NCI-H2107 (cell line): ENCODE data around the gene POU3F2.
A peak's percentile ranks its signal among the peaks of the same experiment; 100 is the strongest.

ENCODE experiments used
- DNase-seq: peaks from one replicate; lab custom pipeline; 2025; lab: John Stamatoyannopoulos, UW

The POU3F2 gene

GRCh38 chr6:98844244-98845210 lies 10.2 kb downstream of the POU3F2 start:
- no peak for DNase-seq

GRCh38 chr6:98845211-98846020 lies 11.0 kb downstream of the POU3F2 start:
- peak; percentile 84 for DNase-seq

- no peak for DNase-seq
These were observed 11.6 kb downstream of the POU3F2 start for GRCh38 chr6:98846021-98846380.

- DNase-seq: no peak
These were observed 13.0 kb downstream of the POU3F2 start for GRCh38 chr6:98847416-98847778.

GRCh38 chr6:98847779-98848538 lies 13.6 kb downstream of the POU3F2 start:
- no peak for DNase-seq

- DNase-seq: no peak
These were observed 14.3 kb downstream of the POU3F2 start for GRCh38 chr6:98848539-98849242.

GRCh38 chr6:98864497-98864896 lies 30.1 kb downstream of the POU3F2 start:
- DNase-seq: no peak

GRCh38 chr6:98871057-98871456 lies 36.7 kb downstream of the POU3F2 start:
- no peak for DNase-seq

GRCh38 chr6:98871821-98872220 lies 37.4 kb downstream of the POU3F2 start:
- no peak for DNase-seq

GRCh38 chr6:98875375-98875774 lies 41.0 kb downstream of the POU3F2 start:
- DNase-seq: no peak

GRCh38 chr6:98877250-98877649 lies 42.9 kb downstream of the POU3F2 start:
- DNase-seq: no peak

- no peak for DNase-seq
These were observed 46.1 kb downstream of the POU3F2 start for GRCh38 chr6:98880486-98880885.

- no peak for DNase-seq
These were observed 51.0 kb downstream of the POU3F2 start for GRCh38 chr6:98885330-98885729.

GRCh38 chr6:98887650-98888049 lies 53.3 kb downstream of the POU3F2 start:
- no peak for DNase-seq
